OCI-LY1 (cell line): ENCODE data around the gene HTRA3.

Experiments
- H2AFZ ChIP-seq: fragments of 200-600 bp; sonication (generic), shearing (Covaris generic); 2 replicates; pipeline ENCODE4 v1.6.0; 2014; ENCODE audit warnings: antibody characterized with exemption, mild to moderate bottlenecking, low read length
- H3F3A ChIP-seq: fragments of 200-600 bp; sonication (generic), shearing (Covaris generic); 2 replicates; pipeline ENCODE4 v1.6.0; 2014; ENCODE audit warnings: mild to moderate bottlenecking, antibody characterized with exemption, low read length, moderate library complexity; ENCODE audit not compliant: insufficient read depth
- H3K27ac ChIP-seq: fragments of 200-600 bp; sonication (generic); 2 replicates; pipeline ENCODE4 v1.5.1; 2014; ENCODE audit warnings: low read length, mixed run types, mild to moderate bottlenecking, low read depth; ENCODE audit not compliant: poor library complexity, severe bottlenecking
- H3K27me3 ChIP-seq: fragments of 200-600 bp; sonication (generic); 2 replicates; pipeline ENCODE4 v1.6.0; 2014; ENCODE audit warnings: antibody characterized with exemption, mild to moderate bottlenecking, low read length, moderate library complexity; ENCODE audit not compliant: insufficient read depth
- H3K36me3 ChIP-seq: fragments of 200-600 bp; sonication (generic); 2 replicates; pipeline ENCODE4 v1.6.1; 2014; ENCODE audit warnings: mild to moderate bottlenecking, antibody characterized with exemption, low read length, moderate library complexity, mixed read lengths; ENCODE audit not compliant: insufficient read depth
- H3K4me1 ChIP-seq: fragments of 200-600 bp; sonication (generic); 2 replicates; pipeline ENCODE4 v1.5.1; 2014; ENCODE audit warnings: mild to moderate bottlenecking, low read length, moderate library complexity; ENCODE audit not compliant: insufficient read depth, severe bottlenecking
- H3K4me2 ChIP-seq: fragments of 200-600 bp; sonication (generic), shearing (Covaris generic); 2 replicates; pipeline ENCODE4 v1.6.1; 2014; ENCODE audit warnings: low read length
- H3K4me3 ChIP-seq: fragments of 200-600 bp; sonication (generic); 2 replicates; pipeline ENCODE4 v1.5.1; 2014; ENCODE audit warnings: low read length, low read depth, mild to moderate bottlenecking, mixed read lengths; ENCODE audit not compliant: poor library complexity, severe bottlenecking
- H3K79me2 ChIP-seq: fragments of 200-600 bp; shearing (Covaris generic); 2 replicates; pipeline ENCODE4 v1.6.1; 2016; ENCODE audit warnings: mixed run types, low read length, mixed read lengths; ENCODE audit not compliant: insufficient read depth
- H3K9ac ChIP-seq: fragments of 200-600 bp; sonication (generic), shearing (Covaris generic); 2 replicates; pipeline ENCODE4 v1.6.1; 2014; ENCODE audit warnings: mild to moderate bottlenecking, low read length, mixed read lengths
- H3K9me2 ChIP-seq: fragments of 200-600 bp; sonication (generic), shearing (Covaris generic); 2 replicates; pipeline ENCODE4 v1.6.1; 2014; ENCODE audit warnings: low read depth, mild to moderate bottlenecking, low read length, mixed read lengths
- H3K9me3 ChIP-seq: fragments of 200-600 bp; shearing (Covaris generic); 2 replicates; pipeline ENCODE4 v1.6.1; 2014; ENCODE audit warnings: low read length, mixed read lengths
- H4K20me1 ChIP-seq: fragments of 200-600 bp; sonication (generic), shearing (Covaris generic); 2 replicates; pipeline ENCODE4 v1.6.0; 2016; ENCODE audit warnings: mild to moderate bottlenecking, low read length; ENCODE audit not compliant: insufficient read depth
- EZH2 ChIP-seq: fragments of 200-600 bp; sonication (generic), shearing (Covaris generic); IDR thresholded peaks from 2 replicates; pipeline ENCODE4 v1.8.0; 2017; ENCODE audit warnings: borderline replicate concordance, mixed run types, mild to moderate bottlenecking, antibody characterized with exemption, low read length, moderate library complexity, mixed read lengths
- TF ChIP-seq, protein P1 (sequence below): fragments of 200-600 bp; sonication (generic), shearing (Covaris generic); IDR thresholded peaks from 2 replicates; pipeline ENCODE4 v1.5.1; 2017; ENCODE audit warnings: mild to moderate bottlenecking, antibody characterized with exemption, low read length, moderate library complexity, mixed read lengths

Gene HTRA3

GRCh38 chr4:8236920-8237195 is 32.7 kb upstream of the HTRA3 start:
- Histone ChIP-seq H3K27me3 (no peaks in the 10 kb centered on the region), H3K4me2 (no peak overlapping the region; the same call in 1 of the 2 replicates), H3K4me1 (peaks cover 54% of the 10 kb centered on the region), H3F3A (no peaks in the 10 kb centered on the region), H3K27ac (peak overlapping the region; percentile 77), H3K79me2 (no peaks in the 10 kb centered on the region), H3K4me3 (no peak overlapping the region), H3K9me3 (no peaks in the 10 kb centered on the region), H3K9ac (no peak overlapping the region), H2AFZ (no peak overlapping the region), H3K36me3 (peaks cover 95% of the 10 kb centered on the region), H3K9me2 (no peaks in the 10 kb centered on the region), H4K20me1 (no peaks in the 10 kb centered on the region)
- TF ChIP-seq EZH2: no peak
- TF ChIP-seq, protein P1, sequence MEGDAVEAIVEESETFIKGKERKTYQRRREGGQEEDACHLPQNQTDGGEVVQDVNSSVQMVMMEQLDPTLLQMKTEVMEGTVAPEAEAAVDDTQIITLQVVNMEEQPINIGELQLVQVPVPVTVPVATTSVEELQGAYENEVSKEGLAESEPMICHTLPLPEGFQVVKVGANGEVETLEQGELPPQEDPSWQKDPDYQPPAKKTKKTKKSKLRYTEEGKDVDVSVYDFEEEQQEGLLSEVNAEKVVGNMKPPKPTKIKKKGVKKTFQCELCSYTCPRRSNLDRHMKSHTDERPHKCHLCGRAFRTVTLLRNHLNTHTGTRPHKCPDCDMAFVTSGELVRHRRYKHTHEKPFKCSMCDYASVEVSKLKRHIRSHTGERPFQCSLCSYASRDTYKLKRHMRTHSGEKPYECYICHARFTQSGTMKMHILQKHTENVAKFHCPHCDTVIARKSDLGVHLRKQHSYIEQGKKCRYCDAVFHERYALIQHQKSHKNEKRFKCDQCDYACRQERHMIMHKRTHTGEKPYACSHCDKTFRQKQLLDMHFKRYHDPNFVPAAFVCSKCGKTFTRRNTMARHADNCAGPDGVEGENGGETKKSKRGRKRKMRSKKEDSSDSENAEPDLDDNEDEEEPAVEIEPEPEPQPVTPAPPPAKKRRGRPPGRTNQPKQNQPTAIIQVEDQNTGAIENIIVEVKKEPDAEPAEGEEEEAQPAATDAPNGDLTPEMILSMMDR: no peak

DNA sequence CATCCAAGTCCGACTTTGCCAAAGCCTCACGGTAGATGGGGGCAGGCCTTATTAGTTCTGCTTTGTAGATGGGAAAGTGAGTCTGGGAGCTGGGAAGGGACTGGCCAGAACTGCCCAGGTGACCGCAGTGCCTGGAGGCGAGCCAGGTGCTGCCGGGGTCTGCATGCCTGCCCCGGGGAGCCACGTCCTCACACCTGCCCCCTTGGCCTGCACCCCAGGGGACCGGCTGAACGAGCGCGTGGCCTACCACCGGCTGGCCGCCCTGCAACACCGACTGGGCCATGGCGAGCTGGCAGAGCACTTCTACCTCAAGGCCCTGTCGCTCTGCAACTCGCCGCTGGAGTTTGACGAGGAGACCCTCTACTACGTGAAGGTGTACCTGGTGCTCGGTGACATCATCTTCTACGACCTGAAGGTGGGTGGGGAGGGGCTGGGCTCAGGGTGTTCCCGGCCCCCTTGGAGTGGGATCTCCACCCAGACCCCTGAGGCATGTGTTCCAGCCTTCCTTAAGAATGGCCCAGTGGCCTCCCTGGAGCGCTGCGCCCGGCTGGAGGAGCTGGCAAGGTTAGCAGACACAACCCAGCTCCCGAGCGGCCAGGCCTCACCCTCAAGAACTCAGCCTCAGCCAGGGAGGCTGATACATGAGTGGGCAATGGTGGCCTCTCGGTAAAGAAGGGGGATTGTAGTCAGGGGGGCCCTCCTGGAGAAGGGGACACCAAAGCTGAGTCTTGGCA is 32.1 kb upstream of the HTRA3 start:
- H3K4me2 ChIP-seq: no peak overlapping the region; the same call in 1 of the 2 replicates
- H2AFZ ChIP-seq: no peak overlapping the region
- peak overlapping the region; percentile 77 for H3K27ac ChIP-seq
- no peak overlapping the region for H3K4me3 ChIP-seq
- no peaks in the 10 kb centered on the region for H3K79me2 ChIP-seq
- no peak for TF ChIP-seq EZH2
- TF ChIP-seq, protein P1: no peak
- H3K27me3 ChIP-seq: no peaks in the 10 kb centered on the region
- H3K9ac ChIP-seq: no peak overlapping the region
- H3K9me2 ChIP-seq: no peaks in the 10 kb centered on the region
- peaks cover 95% of the 10 kb centered on the region for H3K36me3 ChIP-seq
- no peaks in the 10 kb centered on the region for H3F3A ChIP-seq
- H3K4me1 ChIP-seq: peaks cover 53% of the 10 kb centered on the region
- H3K9me3 ChIP-seq: no peaks in the 10 kb centered on the region
- no peaks in the 10 kb centered on the region for H4K20me1 ChIP-seq

DNA sequence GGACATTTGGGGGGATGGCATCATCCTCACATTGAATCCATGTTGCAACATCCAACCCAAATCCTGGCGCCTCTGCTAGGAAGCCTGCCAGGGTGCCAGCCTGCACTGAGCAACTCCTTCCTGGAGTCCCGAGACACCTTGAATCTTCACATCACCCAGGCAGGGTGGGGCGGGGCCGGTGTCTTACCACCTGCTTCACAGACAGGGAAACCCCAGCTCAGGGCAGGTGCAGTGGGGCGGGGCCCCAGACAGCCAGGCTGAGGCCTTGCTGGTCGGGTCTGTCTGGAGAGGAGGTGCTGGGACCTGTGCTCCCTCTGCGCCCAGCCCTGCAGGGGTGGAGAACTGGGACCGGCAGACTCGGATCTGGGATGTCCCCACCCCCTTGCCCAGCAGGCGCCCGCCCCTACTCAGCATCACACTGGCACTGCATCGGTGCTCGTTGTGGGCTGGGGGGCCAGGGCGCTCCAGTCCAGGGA is 31.5 kb upstream of the HTRA3 start:
- H2AFZ ChIP-seq: no peak overlapping the region
- H3K4me2 ChIP-seq: no peak overlapping the region; the same call in 1 of the 2 replicates
- H3K27ac ChIP-seq: peak overlapping the region; percentile 77
- no peaks in the 10 kb centered on the region for H4K20me1 ChIP-seq
- H3K9ac ChIP-seq: no peak overlapping the region
- TF ChIP-seq, protein P1: no peak
- TF ChIP-seq EZH2: no peak
- peaks cover 53% of the 10 kb centered on the region for H3K4me1 ChIP-seq
- no peaks in the 10 kb centered on the region for H3K9me3 ChIP-seq
- H3K79me2 ChIP-seq: no peaks in the 10 kb centered on the region
- no peaks in the 10 kb centered on the region for H3K27me3 ChIP-seq
- no peak overlapping the region for H3K4me3 ChIP-seq
- no peaks in the 10 kb centered on the region for H3K9me2 ChIP-seq
- H3K36me3 ChIP-seq: peaks cover 95% of the 10 kb centered on the region
- no peaks in the 10 kb centered on the region for H3F3A ChIP-seq
